SKM-1 treated with dmso at 0.1 percent for 144 hours (cell line): Measurements from ENCODE around the gene EPM2AIP1.
"Not testable (repeated sequence)": the region's sequence is repeated elsewhere in the genome, so short reads cannot be mapped to it uniquely, and the experiment has no call there.

Experiments used
- DNase-seq: peaks from one replicate; lab custom pipeline; 2025; ENCODE audit not compliant: unreplicated experiment; lab: John Stamatoyannopoulos, UW

Gene EPM2AIP1

GRCh38 chr3:36954452-36955134 is 38.3 kb downstream of the EPM2AIP1 start:
- DNase-seq = no peak

- not testable (repeated sequence) for DNase-seq
Measured at GRCh38 chr3:36947814-36948213, 45.1 kb downstream of the EPM2AIP1 start.

GRCh38 chr3:36945333-36945980 is 47.5 kb downstream of the EPM2AIP1 start:
- DNase-seq = no peak

GRCh38 chr3:36944641-36945270 is 48.2 kb downstream of the EPM2AIP1 start, which contains the start of gene TRANK1:
Gene TRANK1, minus strand, starts transcription at chr3:36945054. Its CDS starts 245 bp downstream, at chr3:36944809.
- DNase-seq = peak; percentile 19

- peak; percentile 61 for DNase-seq
Measured at GRCh38 chr3:36944012-36944640, 48.8 kb downstream of the EPM2AIP1 start.

GRCh38 chr3:36943601-36944000 is 49.3 kb downstream of the EPM2AIP1 start:
- DNase-seq = no peak

GRCh38 chr3:36942638-36943248 is 50.2 kb downstream of the EPM2AIP1 start:
- no peak for DNase-seq

- no peak for DNase-seq
Measured at GRCh38 chr3:36941658-36942057, 51.3 kb downstream of the EPM2AIP1 start.

GRCh38 chr3:36941162-36941561 is 51.8 kb downstream of the EPM2AIP1 start:
- no peak for DNase-seq

GRCh38 chr3:36937492-36937891 is 55.4 kb downstream of the EPM2AIP1 start:
- DNase-seq = no peak
